PC-3 (cell line): Measurements from ENCODE around the gene CIC. TPM values are rescaled to one million over a fixed set of nuclear protein-coding genes. Genes with fewer than 3 reads are reported as not detected.

Experiments
- ATAC-seq: fragments of 200-7000 bp; cut with Tn5 transposase; 2 replicates; pipeline ENCODE4 v1.9.1; 2020; ENCODE audit warnings: mild to moderate bottlenecking, moderate library complexity
- BruUV-seq: library from RNA; stranded (reverse); fragments of 400-500 nt; replicated peaks from 2 replicates; lab custom pipeline; 2021; lab: Mats Ljungman, UMichigan
- CTCF ChIA-PET: fragments of 300-600 bp; sonication (Branson Sonifier 250); formaldehyde crosslinking; loops from one replicate; lab custom pipeline; 2022; ENCODE audit warnings: antibody characterized with exemption; lab: Charles Lee
- POLR2A ChIA-PET: fragments of 300-600 bp; sonication (Branson Sonifier 250); formaldehyde crosslinking; loops from one replicate; lab custom pipeline; 2022; ENCODE audit warnings: antibody characterized with exemption; ENCODE audit not compliant: unreplicated experiment; lab: Charles Lee
- DNase-seq: peaks from one replicate; pipeline ENCODE4 v3.0.0-alpha.2; 2015
- H2AFZ ChIP-seq: fragments of 300-600 bp; sonication (generic); 2 replicates; pipeline ENCODE4 v1.6.0; 2016; ENCODE audit warnings: antibody characterized with exemption, low read length
- H3F3A ChIP-seq: fragments of 300-600 bp; sonication (generic); one replicate; pipeline ENCODE4 v1.6.0; 2017; ENCODE audit warnings: antibody characterized with exemption, low read length, control low read depth, mild to moderate bottlenecking; ENCODE audit not compliant: unreplicated experiment
- H3K27ac ChIP-seq: fragments of 300-600 bp; sonication (generic); 2 replicates; pipeline ENCODE4 v1.5.1; 2016; ENCODE audit warnings: mild to moderate bottlenecking, low read length
- H3K27me3 ChIP-seq: fragments of 300-600 bp; sonication (generic); 2 replicates; pipeline ENCODE4 v1.6.1; 2016; ENCODE audit warnings: low read length, mixed read lengths
- H3K36me3 ChIP-seq: fragments of 300-600 bp; sonication (generic); 2 replicates; pipeline ENCODE4 v1.6.1; 2016; ENCODE audit warnings: low read depth, mixed run types, low read length, mixed read lengths
- H3K4me1 ChIP-seq: fragments of 300-600 bp; sonication (generic); 2 replicates; pipeline ENCODE4 v1.5.1; 2016; ENCODE audit warnings: low read length; ENCODE audit not compliant: insufficient read depth
- H3K4me2 ChIP-seq: fragments of 300-600 bp; sonication (generic); 2 replicates; pipeline ENCODE4 v1.6.0; 2016; ENCODE audit warnings: low read length
- H3K4me3 ChIP-seq: fragments of 300-600 bp; sonication (generic); 2 replicates; pipeline ENCODE4 v1.5.1; 2016; ENCODE audit warnings: mild to moderate bottlenecking, low read length, mixed read lengths
- H3K79me2 ChIP-seq: fragments of 300-600 bp; sonication (generic); 2 replicates; pipeline ENCODE4 v1.6.1; 2017; ENCODE audit warnings: low read length, mixed read lengths
- H3K9ac ChIP-seq: fragments of 300-600 bp; sonication (generic); 2 replicates; pipeline ENCODE4 v1.6.0; 2016; ENCODE audit warnings: mild to moderate bottlenecking, low read length
- H3K9me2 ChIP-seq: fragments of 300-600 bp; sonication (generic); replicated peaks from 2 replicates; pipeline ENCODE4 v1.6.1; 2016; ENCODE audit warnings: mixed run types, low read length, mixed read lengths
- H3K9me3 ChIP-seq: fragments of 300-600 bp; sonication (generic); 2 replicates; pipeline ENCODE4 v1.6.1; 2016; ENCODE audit warnings: low read length, mixed read lengths
- H4K20me1 ChIP-seq: fragments of 300-600 bp; sonication (generic); 2 replicates; pipeline ENCODE4 v1.6.1; 2016; ENCODE audit warnings: low read length, mixed read lengths
- EZH2 ChIP-seq: fragments of 300-600 bp; sonication (generic); IDR thresholded peaks from one replicate; pipeline ENCODE4 v1.6.1; 2017; ENCODE audit warnings: antibody characterized with exemption, mild to moderate bottlenecking, low read length; ENCODE audit not compliant: unreplicated experiment
- EZH2phosphoT487 ChIP-seq: fragments of 300-600 bp; sonication (generic); IDR thresholded peaks from 2 replicates; pipeline ENCODE4 v1.6.1; 2018; ENCODE audit warnings: mild to moderate bottlenecking, antibody characterized with exemption, low read length, borderline replicate concordance
- intact Hi-C: fragments of 100-400 bp; cut with micrococcal nuclease; formaldehyde crosslinking; loops from 2 replicates; pipeline ENCODE4 v1.9.0; 2023
- total RNA-seq: library from RNA; depleted of rRNA; stranded (reverse); fragments of >200 nt; gene quantifications from 2 replicates; pipeline ENCODE4 v1.2.3, GENCODE V29; 2014
- TF ChIP-seq, protein P1 (sequence below): fragments of 300-600 bp; sonication (generic); conservative IDR thresholded peaks from 2 replicates; pipeline ENCODE4 v1.5.1; 2017; ENCODE audit warnings: antibody characterized with exemption, low read depth, mild to moderate bottlenecking, low read length

CIC gene
- total RNA-seq, 1 experiment from 2014 or later = 9.8 TPM

DNA sequence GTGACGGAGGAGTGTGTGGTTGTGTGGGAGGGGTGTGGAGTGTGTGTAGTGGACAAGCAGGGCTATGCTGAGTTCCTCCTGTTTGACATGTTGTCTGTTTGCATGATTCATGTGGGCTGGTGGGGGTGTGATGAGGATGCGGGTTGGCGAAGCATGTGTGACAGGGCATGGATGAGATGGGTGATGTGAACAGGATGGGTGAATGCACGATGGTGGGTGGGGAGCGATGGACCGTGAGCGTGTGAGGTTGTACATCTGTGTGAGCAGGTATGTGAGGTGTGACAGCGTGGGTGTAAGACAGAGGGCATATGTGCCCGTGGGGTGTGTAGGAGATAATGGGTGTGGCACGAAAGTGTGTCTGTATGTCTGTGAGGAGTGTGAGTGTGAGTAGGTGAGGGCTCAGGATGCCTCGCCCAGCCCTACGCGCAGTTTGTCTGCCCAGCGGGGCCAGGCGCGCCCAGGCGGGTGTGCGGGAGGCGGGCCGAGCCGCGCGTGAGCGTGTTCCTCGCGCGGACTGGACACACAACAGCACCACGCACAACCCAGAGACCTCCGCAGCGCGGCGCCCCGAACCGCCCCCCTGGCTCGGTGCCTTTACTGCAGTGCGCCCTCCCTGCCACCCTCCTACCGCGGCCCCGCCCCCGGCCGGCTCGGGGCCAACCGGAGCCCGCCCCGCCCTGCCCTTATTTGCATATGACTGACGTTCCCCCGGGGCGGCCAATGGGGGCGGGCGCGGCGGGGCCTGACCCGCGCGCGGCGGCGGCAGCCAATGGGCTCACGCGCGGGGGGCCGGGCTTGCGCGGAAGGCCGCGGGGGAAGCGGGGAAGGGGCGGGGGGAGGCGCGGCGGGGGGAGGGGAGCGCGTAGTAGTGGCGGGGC is 14.4 kb downstream of the CIC start:
- H3F3A ChIP-seq = no peaks in the 10 kb centered on the region
- H3K27ac ChIP-seq = no peak overlapping the region
- H3K79me2 ChIP-seq = no peaks in the 10 kb centered on the region
- no peaks in the 10 kb centered on the region for H3K36me3 ChIP-seq
- no TSS peak for BruUV-seq
- no peak overlapping the region for H3K4me2 ChIP-seq
- H3K9me3 ChIP-seq = no peaks in the 10 kb centered on the region
- ChIA-PET POLR2A (no interaction called here), CTCF (no interaction called here)
- H3K27me3 ChIP-seq = no peaks in the 10 kb centered on the region
- no peaks in the 10 kb centered on the region for H4K20me1 ChIP-seq
- no peaks in the 10 kb centered on the region for H3K9me2 ChIP-seq
- H3K4me1 ChIP-seq = no peaks in the 10 kb centered on the region
- H2AFZ ChIP-seq = no peak overlapping the region
- intact Hi-C loops = no loop called here
- no peak overlapping the region for H3K9ac ChIP-seq
- ATAC-seq = no peak
- TF ChIP-seq EZH2 = no peak
- TF ChIP-seq, protein P1, sequence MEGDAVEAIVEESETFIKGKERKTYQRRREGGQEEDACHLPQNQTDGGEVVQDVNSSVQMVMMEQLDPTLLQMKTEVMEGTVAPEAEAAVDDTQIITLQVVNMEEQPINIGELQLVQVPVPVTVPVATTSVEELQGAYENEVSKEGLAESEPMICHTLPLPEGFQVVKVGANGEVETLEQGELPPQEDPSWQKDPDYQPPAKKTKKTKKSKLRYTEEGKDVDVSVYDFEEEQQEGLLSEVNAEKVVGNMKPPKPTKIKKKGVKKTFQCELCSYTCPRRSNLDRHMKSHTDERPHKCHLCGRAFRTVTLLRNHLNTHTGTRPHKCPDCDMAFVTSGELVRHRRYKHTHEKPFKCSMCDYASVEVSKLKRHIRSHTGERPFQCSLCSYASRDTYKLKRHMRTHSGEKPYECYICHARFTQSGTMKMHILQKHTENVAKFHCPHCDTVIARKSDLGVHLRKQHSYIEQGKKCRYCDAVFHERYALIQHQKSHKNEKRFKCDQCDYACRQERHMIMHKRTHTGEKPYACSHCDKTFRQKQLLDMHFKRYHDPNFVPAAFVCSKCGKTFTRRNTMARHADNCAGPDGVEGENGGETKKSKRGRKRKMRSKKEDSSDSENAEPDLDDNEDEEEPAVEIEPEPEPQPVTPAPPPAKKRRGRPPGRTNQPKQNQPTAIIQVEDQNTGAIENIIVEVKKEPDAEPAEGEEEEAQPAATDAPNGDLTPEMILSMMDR = no peak
- no peak for TF ChIP-seq EZH2phosphoT487
- no peak for DNase-seq
- no peak overlapping the region for H3K4me3 ChIP-seq

GRCh38 chr19:42284066-42284501 is 15.0 kb downstream of the CIC start:
- no peaks in the 10 kb centered on the region for H3K27me3 ChIP-seq
- DNase-seq = no peak
- H3K79me2 ChIP-seq = no peaks in the 10 kb centered on the region
- intact Hi-C loops = no loop called here
- no peaks in the 10 kb centered on the region for H3K4me1 ChIP-seq
- ATAC-seq = no peak
- no peak overlapping the region for H3K4me2 ChIP-seq
- H3F3A ChIP-seq = no peaks in the 10 kb centered on the region
- no peaks in the 10 kb centered on the region for H3K9me2 ChIP-seq
- no TSS peak for BruUV-seq
- no peak for TF ChIP-seq EZH2
- TF ChIP-seq EZH2phosphoT487 = no peak
- TF ChIP-seq, protein P1 = no peak
- H3K9ac ChIP-seq = no peak overlapping the region
- ChIA-PET CTCF (no interaction called here), POLR2A (no interaction called here)
- no peaks in the 10 kb centered on the region for H3K9me3 ChIP-seq
- no peak overlapping the region for H3K4me3 ChIP-seq
- no peak overlapping the region for H3K27ac ChIP-seq
- no peak overlapping the region for H2AFZ ChIP-seq
- H3K36me3 ChIP-seq = no peaks in the 10 kb centered on the region
- H4K20me1 ChIP-seq = no peaks in the 10 kb centered on the region
